SJSA1 (cell line): ENCODE data around the gene CLIP2. TPM values are rescaled to one million over a fixed set of nuclear protein-coding genes. Genes with fewer than 3 reads are reported as not detected.

Experiments used
- DNase-seq, 2 experiments: peaks; one replicate each; pipeline ENCODE4 v3.0.0-alpha.2; 2015 to 2020; ENCODE audit warnings: low spot score in 2 of 2, low read depth in 1 of 2
- H3K27ac ChIP-seq: fragments of 250-450 bp; sonication (Bioruptor Pico); 2 replicates; pipeline ENCODE4 v1.5.1; 2020; ENCODE audit warnings: mild to moderate bottlenecking, moderate library complexity
- H3K27me3 ChIP-seq: fragments of 250-450 bp; sonication (Bioruptor Pico); replicated peaks from 2 replicates; pipeline ENCODE4 v1.5.1; 2020; ENCODE audit warnings: mild to moderate bottlenecking, moderate library complexity
- H3K36me3 ChIP-seq: fragments of 250-450 bp; sonication (Bioruptor Pico); 2 replicates; pipeline ENCODE4 v1.5.1; 2020; ENCODE audit warnings: mild to moderate bottlenecking
- H3K4me1 ChIP-seq: fragments of 250-450 bp; sonication (Bioruptor Pico); replicated peaks from 2 replicates; pipeline ENCODE4 v1.6.1; 2021; ENCODE audit warnings: mild to moderate bottlenecking
- H3K4me3 ChIP-seq: fragments of 250-450 bp; sonication (Bioruptor Pico); 2 replicates; pipeline ENCODE4 v1.5.1; 2020; ENCODE audit warnings: mild to moderate bottlenecking
- H3K9me3 ChIP-seq: fragments of 250-450 bp; sonication (Bioruptor Pico); replicated peaks from 2 replicates; pipeline ENCODE4 v1.5.1; 2020; ENCODE audit warnings: mild to moderate bottlenecking
- total RNA-seq: library from RNA; depleted of rRNA; stranded (reverse); fragments of >200 nt; shearing (Covaris generic); gene quantifications from 2 replicates; pipeline ENCODE4 v1.2.3, GENCODE V29; 2014; rRNA removed

The CLIP2 gene
- total RNA-seq, 1 experiment from 2014 or later: 18.3 TPM

- peak in 1 of 2 experiments; percentile 14 for DNase-seq
- H3K4me1 ChIP-seq: peaks cover 12% of the 10 kb centered on the region
- H3K9me3 ChIP-seq: no peaks in the 10 kb centered on the region
- peaks cover 7% of the 10 kb centered on the region; the same call in 1 of the 2 replicates for H3K36me3 ChIP-seq
- H3K4me3 ChIP-seq: peak overlapping the region; percentile 70
- H3K27ac ChIP-seq: peak overlapping the region; percentile 49
- H3K27me3 ChIP-seq: no peaks in the 10 kb centered on the region
Measured at GRCh38 chr7:74454021-74454924, 165.1 kb downstream of the CLIP2 start.

GRCh38 chr7:74454925-74455288, 165.7 kb downstream of the CLIP2 start:
- H3K27me3 ChIP-seq: no peaks in the 10 kb centered on the region
- H3K4me3 ChIP-seq: peak overlapping the region; percentile 70
- H3K9me3 ChIP-seq: no peaks in the 10 kb centered on the region
- DNase-seq: no peak
- H3K36me3 ChIP-seq: peaks cover 7% of the 10 kb centered on the region; the same call in 1 of the 2 replicates
- H3K27ac ChIP-seq: peak overlapping the region; percentile 49
- H3K4me1 ChIP-seq: peaks cover 12% of the 10 kb centered on the region

GRCh38 chr7:74455291-74455804, 166.1 kb downstream of the CLIP2 start:
- Histone ChIP-seq H3K4me3 (peak overlapping the region; percentile 70), H3K27me3 (no peaks in the 10 kb centered on the region), H3K4me1 (peaks cover 12% of the 10 kb centered on the region), H3K27ac (no peak overlapping the region), H3K36me3 (peaks cover 7% of the 10 kb centered on the region; the same call in 1 of the 2 replicates), H3K9me3 (no peaks in the 10 kb centered on the region)
- no peak for DNase-seq

Other genes with a start within 250 kb of the CLIP2 start
- gene LIMK1, start 205.6 kb upstream of the CLIP2 start, total RNA-seq: 38.1 and 60.5 TPM in 2 replicates
- 246 and 313 TPM in 2 replicates for gene EIF4H, start 115.1 kb upstream of the CLIP2 start, total RNA-seq
- 0.92 TPM in 1 of 2 replicates, not detected in the other for gene LAT2, start 79.4 kb upstream of the CLIP2 start, total RNA-seq
- 58.6 and 77.1 TPM in 2 replicates for gene RFC2, start 35.0 kb upstream of the CLIP2 start, total RNA-seq
- gene GTF2IRD1, start 164.5 kb downstream of the CLIP2 start, total RNA-seq: 9.9 and 21.2 TPM in 2 replicates